GM21423 (cell line): ENCODE data around the gene COPG2.
A peak's percentile ranks its signal among the peaks of the same experiment; 100 is the strongest.

Experiments
- ATAC-seq: cut with Tn5 transposase; IDR thresholded peaks from one replicate; pipeline ENCODE4 v1.9.1; 2021; ENCODE audit warnings: mild to moderate bottlenecking, moderate library complexity; ENCODE audit not compliant: unreplicated experiment

COPG2 gene

DNA sequence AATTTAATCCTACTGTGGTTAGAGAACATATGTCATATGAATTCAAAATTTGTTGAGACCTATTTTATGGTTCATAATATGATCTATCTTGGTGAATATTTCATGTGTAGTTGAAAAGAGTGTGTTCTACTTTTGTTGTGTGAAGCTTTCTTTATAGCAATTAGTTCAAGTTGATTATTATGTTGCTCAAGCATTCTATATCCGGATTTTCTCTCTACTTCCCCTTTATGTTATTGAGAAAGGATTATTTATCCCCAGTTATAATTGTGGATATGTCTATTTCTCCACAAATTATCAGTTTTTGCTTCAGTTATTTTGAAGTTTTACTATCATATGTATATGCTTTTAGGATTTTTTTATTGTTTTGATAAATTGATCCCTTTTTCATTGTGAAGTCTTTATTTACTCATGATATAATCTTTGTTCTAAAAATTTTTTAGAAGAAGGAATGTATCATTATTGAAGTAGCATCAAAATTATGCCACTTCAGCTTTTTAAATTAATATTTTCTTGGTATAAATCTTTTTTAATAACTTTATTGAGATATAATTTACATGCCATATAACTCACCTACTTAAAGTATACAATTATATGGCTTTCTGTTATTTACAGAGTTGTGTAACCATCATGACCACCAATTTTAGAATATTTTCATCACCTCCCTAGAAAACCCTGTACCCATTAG, 188.7 kb downstream of the COPG2 start:
- ATAC-seq: no peak

DNA sequence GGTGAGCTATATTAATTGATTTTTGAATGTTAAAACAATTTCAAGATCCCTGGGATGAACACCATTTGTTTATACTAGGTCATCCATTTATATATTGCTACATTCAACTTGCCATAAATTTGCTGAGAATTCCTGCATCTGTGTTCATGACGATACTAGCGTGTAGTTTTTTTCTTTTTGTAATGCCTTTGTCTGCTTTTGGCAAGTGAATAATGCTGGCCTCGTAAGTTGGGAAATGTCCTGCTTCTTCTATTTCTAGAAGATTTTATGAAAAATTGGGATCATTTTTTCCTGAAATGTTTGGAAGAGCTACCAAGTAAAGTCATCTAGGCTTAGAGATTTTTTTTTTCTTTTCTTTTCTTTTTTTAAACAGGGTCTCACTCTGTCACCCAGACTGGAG, 189.6 kb downstream of the COPG2 start:
- no peak for ATAC-seq

DNA sequence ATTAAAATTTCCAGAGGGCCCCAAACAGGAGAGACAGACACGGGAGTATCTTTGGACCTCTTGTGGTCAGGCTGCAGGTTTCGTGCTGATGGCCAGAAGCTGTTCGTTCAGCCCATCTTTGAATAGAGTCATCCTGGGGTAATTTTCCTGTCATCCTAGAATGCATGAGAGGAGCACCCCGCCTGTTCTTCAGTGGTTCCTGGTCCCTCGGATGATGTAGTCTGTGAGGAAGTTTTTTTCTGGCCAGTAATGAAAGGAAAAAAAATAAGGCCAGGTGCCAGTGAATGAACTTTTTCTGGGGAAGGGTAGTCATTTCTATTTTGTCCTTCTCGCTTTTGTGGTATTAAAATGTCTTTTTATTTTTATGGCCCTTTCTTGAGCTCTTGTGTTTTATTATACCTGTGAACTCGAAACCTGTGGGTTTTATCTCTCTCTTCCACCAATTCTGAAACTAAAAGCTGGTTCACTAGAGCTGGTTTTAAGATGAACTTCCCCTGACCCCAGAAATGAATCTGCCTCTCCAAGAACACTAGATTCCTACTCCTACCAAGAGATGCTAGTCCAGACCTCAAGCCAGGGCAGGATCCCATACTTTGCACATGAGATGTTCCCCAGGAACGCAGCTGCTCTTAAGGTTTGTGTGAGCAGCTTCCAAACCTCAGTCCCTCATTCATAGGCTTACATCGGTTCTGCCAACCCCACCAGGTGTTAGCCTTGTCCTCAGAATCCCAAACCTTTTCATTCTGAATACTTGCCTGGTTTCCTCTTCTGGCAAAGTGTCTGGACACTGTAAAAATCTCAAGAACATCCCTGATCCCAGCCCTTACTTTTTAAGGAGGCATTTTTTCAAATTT, 192.0 kb downstream of the COPG2 start:
- ATAC-seq: peak; percentile 80

DNA sequence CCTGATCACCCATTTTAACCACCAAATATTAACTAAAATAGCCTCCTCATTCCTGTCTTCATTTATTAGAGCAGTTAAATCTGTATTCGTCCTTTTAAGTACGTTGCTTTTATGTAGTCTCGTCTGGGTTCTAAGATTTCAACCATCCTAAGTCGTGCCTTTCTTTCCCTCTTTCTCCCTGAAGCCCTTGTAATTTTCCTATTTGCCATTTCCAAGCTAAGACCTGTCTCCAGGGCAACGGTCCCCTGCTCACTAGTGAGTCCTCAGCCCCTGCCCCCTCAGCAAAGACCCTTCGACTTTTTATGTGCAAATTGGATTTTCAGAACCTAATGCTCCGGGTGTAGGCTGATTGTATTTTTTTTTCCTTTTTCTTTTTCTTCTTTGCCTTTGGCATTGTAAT, 192.8 kb downstream of the COPG2 start:
- ATAC-seq: no peak

DNA sequence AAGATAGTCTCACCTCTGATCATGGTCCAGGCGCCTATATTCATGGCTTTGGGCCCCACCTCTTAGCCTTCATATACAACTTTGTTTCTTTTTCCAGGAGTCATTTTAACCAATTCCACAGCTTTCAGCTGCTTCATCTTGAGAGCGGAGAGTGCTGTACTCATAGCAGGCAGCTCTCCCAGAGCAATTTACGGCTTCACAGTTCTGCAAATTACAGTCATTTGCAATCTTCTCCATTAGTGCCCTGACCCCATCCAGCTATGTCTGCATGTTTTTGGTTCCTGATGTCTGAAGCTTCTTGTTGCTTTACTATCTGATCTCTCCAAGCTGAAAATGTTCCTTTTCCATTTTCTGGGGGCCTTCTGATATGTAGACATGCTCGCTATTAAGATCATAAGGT, 194.7 kb downstream of the COPG2 start:
- no peak for ATAC-seq

DNA sequence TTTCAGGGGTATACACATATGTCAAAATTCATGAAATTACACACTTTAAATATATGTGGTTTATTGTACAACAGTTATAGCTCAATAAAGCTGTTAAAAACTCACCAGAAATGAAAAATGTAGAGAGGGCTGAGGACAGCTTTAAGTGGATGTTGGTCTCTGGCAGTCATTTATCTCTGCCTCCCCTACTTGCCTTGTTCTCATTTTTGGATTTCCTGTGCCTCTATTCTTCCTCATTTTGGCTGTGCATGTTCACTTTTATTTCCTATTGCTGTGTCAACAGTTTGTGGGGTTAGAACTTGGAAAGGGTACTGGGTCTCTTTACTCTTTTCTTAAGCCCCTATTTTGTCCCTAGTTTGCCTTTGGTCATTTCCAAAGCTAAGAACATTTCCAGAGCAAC, 195.3 kb downstream of the COPG2 start:
- no peak for ATAC-seq

DNA sequence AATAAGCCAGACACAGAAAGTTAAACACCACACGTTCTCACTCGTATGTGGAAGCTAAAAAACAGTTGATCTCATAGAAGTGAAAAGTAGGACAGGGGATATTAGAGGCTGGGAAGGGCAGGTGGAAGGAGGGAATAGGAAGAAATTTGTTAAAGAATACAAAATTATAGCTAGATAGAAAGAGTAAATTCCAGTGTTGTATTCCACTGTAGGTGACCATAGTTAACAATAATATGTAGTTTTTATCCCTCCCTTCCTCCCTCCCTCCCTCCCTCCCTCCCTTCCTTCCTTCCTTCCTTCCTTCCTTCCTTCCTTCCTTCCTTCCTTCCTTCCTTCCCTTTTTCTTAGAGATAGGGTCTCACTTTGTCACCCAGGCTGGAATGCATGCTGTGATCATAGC, 196.6 kb downstream of the COPG2 start:
- no peak for ATAC-seq

DNA sequence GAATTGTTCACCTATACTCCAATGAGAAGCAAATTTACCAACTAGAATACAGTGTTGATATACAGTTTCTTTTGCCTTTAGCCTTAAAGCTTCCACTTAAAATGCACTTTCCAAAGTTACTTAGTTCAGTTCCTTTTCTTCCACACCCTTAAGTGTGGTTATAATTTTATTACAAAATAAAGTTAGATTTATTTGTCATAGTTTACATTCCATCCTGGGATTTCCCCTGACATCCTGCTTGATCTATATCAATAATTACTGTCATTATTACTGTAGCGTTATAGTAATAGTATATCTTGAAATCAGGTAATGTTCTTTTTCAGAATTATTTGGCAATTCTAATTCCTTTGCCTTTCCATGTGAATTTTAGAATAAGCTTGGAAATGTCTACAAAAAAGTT, 199.9 kb downstream of the COPG2 start:
- no peak for ATAC-seq

DNA sequence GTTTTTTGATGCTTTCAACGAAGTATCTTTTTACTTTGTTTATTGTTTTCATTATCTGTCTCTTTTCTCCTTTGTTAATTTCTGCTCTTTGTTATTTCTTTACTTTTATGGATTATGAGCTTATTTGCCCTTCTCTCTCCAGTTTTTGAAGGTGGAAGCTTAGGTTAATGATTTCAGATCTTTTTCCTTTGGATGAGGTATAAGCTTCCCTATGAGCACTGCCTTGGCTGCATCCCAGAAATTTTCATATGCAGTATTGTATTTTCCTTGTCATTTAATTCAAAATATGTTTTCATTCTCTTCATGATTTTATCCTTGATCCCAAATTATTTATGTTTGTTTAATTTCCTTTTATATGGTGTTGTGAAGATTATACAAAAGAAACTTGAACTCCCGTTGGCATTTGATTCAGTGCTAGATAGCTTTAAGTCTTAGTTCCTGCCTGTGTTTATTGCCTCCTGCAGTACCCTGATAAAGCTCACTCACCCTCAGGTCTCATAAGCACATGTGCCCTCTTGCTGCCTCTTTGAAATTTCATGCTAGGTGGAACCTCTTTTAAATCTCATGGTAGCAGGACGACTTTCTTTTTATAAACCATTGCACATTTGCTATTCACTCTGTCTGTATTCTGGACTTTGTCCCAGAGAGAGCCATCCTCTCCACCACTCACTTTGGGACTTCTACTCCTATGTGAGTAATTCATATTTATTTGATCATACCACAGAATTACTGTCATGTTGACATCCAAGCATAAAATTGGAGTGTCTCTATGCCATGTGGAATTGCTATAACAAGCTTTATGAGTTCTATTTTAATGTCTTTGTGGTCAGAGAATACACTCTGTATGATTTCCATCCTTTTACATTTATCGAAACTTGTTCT, 204.8 kb downstream of the COPG2 start:
- no peak for ATAC-seq

DNA sequence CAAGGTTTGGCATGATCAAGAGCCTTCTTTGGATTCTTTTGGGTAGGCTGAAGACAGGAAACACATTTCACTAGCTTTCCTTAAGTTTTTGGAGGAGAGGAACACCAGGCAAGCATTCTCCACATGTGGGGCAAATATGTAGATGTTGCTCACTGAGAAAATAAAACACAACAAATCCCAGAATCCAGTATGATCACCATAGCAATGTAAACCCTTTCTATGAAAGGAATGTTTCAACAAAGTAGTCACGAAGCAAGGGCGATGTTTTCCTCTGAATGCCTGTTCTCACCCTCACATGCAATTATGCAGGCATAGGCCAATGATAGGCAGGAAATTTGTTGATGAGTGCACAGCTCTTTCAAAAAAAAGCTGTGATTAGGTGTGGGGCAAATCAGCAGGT, 207.3 kb downstream of the COPG2 start:
- no peak for ATAC-seq

DNA sequence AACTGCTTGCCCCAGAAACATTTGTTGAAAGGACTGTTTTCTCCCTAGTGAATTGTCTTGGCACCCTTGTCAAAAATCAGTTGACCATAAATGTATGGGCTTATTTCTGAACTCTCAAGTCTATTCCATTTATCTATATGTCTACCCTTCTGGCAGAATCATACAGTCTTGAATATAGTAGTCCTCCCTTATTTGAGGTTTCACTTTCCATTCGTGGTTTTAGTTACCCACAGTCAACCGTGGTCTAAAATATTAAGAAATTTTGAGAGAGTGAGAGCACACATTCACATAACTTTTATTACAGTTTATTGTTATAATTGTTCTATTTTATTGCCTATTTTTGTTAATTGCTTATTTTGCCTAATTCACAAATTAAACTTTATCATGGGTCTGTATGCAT, 210.3 kb downstream of the COPG2 start:
- ATAC-seq: no peak
